H4 (cell line): ENCODE measurements around the gene GALNTL6. TPM values are rescaled to one million over a fixed set of nuclear protein-coding genes. Genes with fewer than 3 reads are reported as not detected.

ENCODE experiments used
- DNase-seq: peaks from one replicate; pipeline ENCODE4 v3.0.0-alpha.2; 2015; ENCODE audit warnings: low spot score
- total RNA-seq: library from RNA; depleted of rRNA; stranded (reverse); fragments of >200 nt; shearing (Covaris generic); gene quantifications from 2 replicates; pipeline ENCODE4 v1.2.3, GENCODE V29; 2014

Gene GALNTL6
- total RNA-seq, 1 experiment from 2014 or later: not detected

GRCh38 chr4:172806841-172807240 lies 993.6 kb downstream of the GALNTL6 start:
- DNase-seq: no peak

DNA sequence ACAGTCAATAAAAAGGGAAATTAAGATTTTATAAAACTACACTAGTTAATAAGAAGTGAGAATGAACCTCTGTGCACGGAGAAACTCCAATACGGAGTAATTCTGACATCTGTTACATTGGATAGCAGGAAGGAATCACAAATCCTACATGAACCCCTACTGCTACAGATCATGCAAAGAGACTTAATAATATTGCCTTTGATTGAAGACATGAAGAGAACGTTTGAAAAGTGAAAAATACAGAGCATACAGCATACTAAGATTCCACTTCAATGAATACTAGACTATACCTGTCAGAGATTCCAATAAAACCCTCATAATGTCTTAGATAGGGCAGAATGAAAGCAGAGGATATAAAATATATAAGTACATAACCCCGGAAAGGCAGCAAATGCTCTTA lies 995.0 kb downstream of the GALNTL6 start:
- no peak for DNase-seq

- no peak for DNase-seq
Measured at GRCh38 chr4:172809319-172809718, 996.1 kb downstream of the GALNTL6 start.

- DNase-seq: no peak
Measured at GRCh38 chr4:172813359-172813923, 1000.2 kb downstream of the GALNTL6 start.

DNA sequence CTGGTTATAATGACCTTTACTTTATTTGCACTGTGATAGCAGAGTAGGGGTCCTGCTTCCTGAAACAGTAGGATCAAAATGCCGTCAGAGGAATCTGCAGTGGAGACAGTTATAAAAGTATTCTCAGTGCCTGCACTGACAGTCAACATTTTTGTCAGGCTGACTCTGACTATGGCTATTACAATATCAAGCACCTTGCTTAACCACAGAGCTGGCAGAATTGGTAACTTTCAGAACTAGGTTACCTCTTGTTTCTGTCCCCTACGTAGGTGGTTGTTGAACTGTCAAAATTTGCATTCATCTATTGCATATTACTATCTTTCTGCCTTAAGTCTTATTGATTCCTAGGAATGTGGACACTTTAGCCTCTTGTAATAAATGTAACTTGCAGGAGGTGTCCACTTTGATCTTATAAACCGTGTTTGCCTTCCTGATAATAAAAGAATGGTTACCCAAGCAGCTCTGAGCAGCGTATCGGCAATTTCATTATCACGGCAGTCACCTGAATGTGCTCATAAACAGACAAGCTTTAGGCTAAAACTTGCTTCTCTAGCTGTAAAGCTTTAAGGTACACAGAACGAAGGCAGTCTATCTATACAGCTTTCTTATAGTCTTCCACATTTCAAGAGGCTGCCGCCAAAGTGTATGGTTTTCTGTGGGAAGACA lies 1002.4 kb downstream of the GALNTL6 start:
- DNase-seq: no peak

GRCh38 chr4:172818901-172819300 lies 1005.7 kb downstream of the GALNTL6 start:
- DNase-seq: no peak

DNA sequence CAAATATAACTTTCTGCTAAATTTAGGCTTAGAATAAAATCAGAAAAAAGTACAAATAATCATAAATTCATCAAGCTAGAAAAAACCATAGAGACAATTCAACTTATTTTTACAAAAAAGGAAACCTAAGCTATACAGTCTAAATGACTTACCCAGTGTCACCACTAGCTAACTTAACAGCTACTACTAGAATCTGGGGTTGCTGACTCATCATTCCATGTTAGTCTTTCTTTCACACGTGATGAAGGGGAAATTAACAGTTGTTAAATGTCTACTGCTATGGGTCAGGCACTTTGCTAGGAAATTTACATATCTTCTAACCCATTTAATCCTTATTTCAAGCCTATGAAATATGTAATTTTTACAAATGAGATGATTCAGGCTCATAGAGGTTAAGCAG lies 1006.1 kb downstream of the GALNTL6 start:
- no peak for DNase-seq

DNA sequence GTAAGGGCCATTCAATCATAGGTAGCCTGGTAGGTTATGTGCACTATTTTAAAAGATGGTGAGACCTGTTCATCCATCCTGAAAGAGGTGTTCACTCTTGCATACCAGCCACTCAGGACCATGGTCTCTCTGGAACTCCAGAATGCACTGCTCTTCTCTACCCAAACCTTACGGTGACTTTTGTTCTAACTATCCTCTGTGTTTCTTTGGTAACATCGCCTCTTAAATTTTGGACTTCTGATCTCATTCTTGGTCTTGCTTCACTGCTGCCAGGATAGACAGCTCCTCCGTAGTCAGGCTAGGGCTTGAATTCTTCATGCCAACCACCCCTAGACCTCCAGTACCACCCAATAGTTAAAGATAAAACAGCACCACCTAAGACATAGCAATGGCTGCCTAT lies 1009.1 kb downstream of the GALNTL6 start:
- no peak for DNase-seq

GRCh38 chr4:172826346-172826745 lies 1013.1 kb downstream of the GALNTL6 start:
- no peak for DNase-seq

DNA sequence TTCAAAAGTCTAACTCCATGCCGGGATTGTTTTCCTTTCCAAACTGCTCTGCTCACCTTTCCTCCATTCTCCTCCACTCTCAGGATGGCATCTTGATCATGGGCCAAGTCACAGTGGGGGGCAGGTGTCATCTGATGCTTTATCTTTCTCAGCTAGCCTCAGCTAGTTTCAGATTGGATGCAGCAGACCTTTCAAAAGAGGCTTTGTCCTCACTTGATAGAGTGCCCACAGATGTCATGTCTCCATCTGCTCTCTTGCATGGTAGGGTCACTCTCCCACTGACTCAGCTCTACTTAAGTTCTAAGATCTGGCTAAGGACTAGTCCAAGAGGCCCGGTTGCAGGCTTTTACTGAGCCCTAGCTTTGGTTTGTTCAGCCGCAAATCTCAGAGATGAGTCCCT lies 1013.7 kb downstream of the GALNTL6 start:
- no peak for DNase-seq

- peak; percentile 14 for DNase-seq
Measured at GRCh38 chr4:172830295-172830764, 1017.1 kb downstream of the GALNTL6 start.

DNA sequence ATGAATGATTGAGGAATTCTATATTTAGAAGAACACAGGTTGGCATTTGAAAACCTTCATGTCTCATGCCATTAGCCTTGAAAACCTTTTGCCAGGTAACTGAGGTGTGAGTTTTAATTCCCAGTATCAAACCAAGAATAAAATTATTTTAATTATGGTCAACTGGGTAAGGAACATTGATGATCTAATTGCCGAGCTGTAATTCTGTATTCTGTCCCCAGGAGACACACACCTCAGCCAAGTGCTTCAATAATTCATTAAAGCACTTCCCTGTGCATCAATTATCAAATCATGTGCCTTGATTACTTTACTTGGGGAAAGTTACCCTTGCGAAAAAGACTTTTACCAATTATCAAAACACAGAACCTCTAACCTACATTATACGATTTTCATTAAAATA lies 1023.5 kb downstream of the GALNTL6 start:
- DNase-seq: no peak

DNA sequence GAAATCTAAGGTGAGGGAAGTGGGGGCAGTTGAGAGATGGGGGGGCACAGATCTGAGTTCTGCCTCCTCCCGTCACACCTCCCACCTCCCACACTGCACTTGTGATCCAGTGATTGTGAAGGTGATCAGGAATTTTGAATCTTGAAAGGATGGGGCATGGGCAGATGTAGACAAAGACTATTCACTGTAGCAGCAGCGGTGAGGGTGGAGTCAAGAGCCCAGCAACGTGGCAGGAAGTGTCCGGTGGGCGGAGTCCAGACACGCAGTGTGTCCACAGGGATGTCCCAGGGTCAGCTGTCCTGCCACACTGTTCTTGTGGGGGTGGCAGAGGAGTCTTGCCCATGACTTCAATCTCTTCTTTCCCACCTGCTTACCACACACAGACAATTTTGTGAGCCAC lies 1024.9 kb downstream of the GALNTL6 start:
- no peak for DNase-seq

- no peak for DNase-seq
Measured at GRCh38 chr4:172838943-172839342, 1025.7 kb downstream of the GALNTL6 start.

GRCh38 chr4:172842779-172843178 lies 1029.6 kb downstream of the GALNTL6 start:
- no peak for DNase-seq

DNA sequence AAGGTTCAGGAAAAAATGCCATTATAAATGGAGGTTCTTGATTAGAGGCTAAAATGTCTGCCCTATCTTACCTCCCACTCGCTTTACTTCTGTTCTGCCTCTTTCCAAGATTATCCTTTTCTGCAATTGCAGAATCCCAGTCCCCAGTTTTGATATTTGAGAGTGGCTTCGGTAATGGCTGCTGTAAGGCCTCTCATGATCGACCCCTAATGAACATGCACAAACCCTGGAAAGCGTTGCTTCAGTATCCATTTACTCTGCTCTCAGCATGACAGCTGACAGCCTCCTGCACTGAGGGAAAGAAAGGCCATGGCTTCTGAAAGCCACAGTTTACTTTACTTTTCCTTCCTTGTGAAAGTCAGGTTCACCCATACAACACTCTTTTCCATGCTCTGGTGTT lies 1030.0 kb downstream of the GALNTL6 start:
- no peak for DNase-seq

DNA sequence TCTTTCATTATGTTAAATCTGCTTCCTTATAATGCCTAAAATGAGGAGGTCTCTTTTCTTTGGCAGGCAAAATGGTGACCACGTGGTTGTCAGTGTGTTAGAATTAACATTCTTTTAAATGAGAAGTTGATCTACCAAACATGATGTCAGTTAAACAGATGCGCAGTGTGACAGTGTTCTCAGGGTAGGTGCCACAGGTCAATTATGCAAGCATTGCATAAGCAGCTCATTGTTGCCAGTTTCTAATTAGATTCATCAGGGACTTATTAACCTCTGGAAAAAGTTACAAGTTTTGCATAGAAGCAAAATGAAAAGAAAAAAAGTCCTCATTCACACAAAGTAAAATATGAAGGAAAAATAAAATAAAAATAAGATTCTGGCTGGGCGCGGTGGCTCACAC lies 1031.4 kb downstream of the GALNTL6 start:
- DNase-seq: no peak

GRCh38 chr4:172845281-172845680 lies 1032.1 kb downstream of the GALNTL6 start:
- no peak for DNase-seq

- peak; percentile 71 for DNase-seq
Measured at GRCh38 chr4:172850838-172851237, 1037.6 kb downstream of the GALNTL6 start.

GRCh38 chr4:172851534-172851933 lies 1038.3 kb downstream of the GALNTL6 start:
- DNase-seq: no peak

DNA sequence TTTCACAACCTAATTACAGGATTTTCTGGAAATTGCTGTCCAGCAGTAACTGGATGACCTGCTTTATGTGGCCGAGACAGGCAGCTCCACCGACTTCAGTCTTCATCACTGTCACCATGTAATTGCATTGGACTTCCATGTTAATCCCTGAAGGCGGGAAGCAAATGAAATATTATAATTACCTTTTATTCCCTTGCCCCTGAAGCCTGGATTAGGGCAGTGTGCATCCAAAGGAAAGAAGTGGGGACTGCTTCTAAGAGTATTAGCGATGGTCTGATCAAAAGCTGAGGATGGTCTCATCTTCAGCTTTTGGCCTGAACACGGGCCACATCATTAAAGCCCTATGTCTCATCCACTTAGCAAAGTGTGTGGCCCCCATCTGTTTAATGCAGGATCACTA lies 1043.8 kb downstream of the GALNTL6 start:
- no peak for DNase-seq

GRCh38 chr4:172858731-172859230 lies 1045.6 kb downstream of the GALNTL6 start:
- DNase-seq: no peak

DNA sequence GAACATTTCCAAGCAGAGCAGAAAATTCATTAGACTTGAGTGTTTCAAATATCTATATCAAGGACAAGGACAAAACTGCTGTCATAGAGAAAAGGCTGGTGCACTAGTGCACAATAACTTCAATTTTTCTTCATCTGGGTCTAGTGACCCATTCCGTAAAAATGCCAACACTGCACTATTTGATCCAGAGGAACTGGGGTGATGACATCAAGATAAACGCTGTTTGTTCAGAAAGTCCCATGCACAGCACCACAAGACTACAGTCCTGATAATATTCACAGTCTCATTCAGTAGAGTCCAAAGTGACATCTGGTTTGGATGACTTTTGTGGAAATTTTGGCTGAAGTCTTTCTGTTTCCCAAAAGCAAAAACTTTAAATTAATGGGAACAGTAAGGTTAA lies 1051.9 kb downstream of the GALNTL6 start:
- DNase-seq: no peak
